H9 (cell line): ENCODE data around the gene LY6G6F. TPM values are rescaled to one million over a fixed set of nuclear protein-coding genes. Genes with fewer than 3 reads are reported as not detected.
A peak's percentile ranks its signal among the peaks of the same experiment; 100 is the strongest.

Experiments
- DNase-seq: peaks from one replicate; pipeline ENCODE4 v3.0.0-alpha.2; 2017
- H2AFZ ChIP-seq: one replicate; pipeline ENCODE4 v1.6.1; 2013; ENCODE audit warnings: mild to moderate bottlenecking, low read length, control low read depth, moderate library complexity
- H2AK5ac ChIP-seq: 2 replicates; pipeline ENCODE4 v1.6.1; 2013; ENCODE audit warnings: low read length, control low read depth, mixed read lengths; ENCODE audit not compliant: insufficient read length
- H2BK120ac ChIP-seq: one replicate; pipeline ENCODE4 v1.6.1; 2013; ENCODE audit warnings: low read depth, mild to moderate bottlenecking, low read length, control low read depth, inconsistent platforms; ENCODE audit not compliant: poor library complexity, severe bottlenecking
- H2BK12ac ChIP-seq: 2 replicates; pipeline ENCODE4 v1.6.1; 2013; ENCODE audit warnings: low read length, control low read depth, mixed read lengths, low read depth; ENCODE audit not compliant: insufficient read length
- H2BK15ac ChIP-seq: 2 replicates; pipeline ENCODE4 v1.6.1; 2013; ENCODE audit warnings: low read depth, low read length, control low read depth
- H2BK20ac ChIP-seq: one replicate; pipeline ENCODE4 v1.6.1; 2013; ENCODE audit warnings: low read depth, mild to moderate bottlenecking, low read length, control low read depth, inconsistent platforms; ENCODE audit not compliant: poor library complexity, severe bottlenecking
- H2BK5ac ChIP-seq: 2 replicates; pipeline ENCODE4 v1.6.1; 2013; ENCODE audit warnings: low read length, control low read depth, mixed read lengths; ENCODE audit not compliant: insufficient read length
- H3K14ac ChIP-seq: 2 replicates; pipeline ENCODE4 v1.6.1; 2013; ENCODE audit warnings: low read length, control low read depth; ENCODE audit not compliant: insufficient read depth
- H3K18ac ChIP-seq: 2 replicates; pipeline ENCODE4 v1.6.1; 2013; ENCODE audit warnings: low read depth, mild to moderate bottlenecking, mixed read lengths, low read length, control low read depth; ENCODE audit not compliant: insufficient read length
- H3K23ac ChIP-seq: 2 replicates; pipeline ENCODE4 v1.6.1; 2013; ENCODE audit warnings: low read length, control low read depth, mixed read lengths, low read depth; ENCODE audit not compliant: insufficient read length
- H3K23me2 ChIP-seq: 2 replicates; pipeline ENCODE4 v1.6.1; 2013; ENCODE audit warnings: low read depth, mild to moderate bottlenecking, mixed read lengths, low read length, control low read depth; ENCODE audit not compliant: insufficient read length, poor library complexity, severe bottlenecking
- H3K27ac ChIP-seq: 2 replicates; pipeline ENCODE4 v1.5.1; 2013; ENCODE audit warnings: low read length, control low read depth, mixed read lengths, low read depth; ENCODE audit not compliant: insufficient read length
- H3K27me3 ChIP-seq: 2 replicates; pipeline ENCODE4 v1.6.1; 2013; ENCODE audit warnings: low read length, control low read depth, inconsistent platforms; ENCODE audit not compliant: insufficient read depth
- H3K4ac ChIP-seq: 2 replicates; pipeline ENCODE4 v1.6.1; 2013; ENCODE audit warnings: low read depth, mild to moderate bottlenecking, control low read depth, inconsistent platforms, low read length, moderate library complexity
- H3K4me1 ChIP-seq: 2 replicates; pipeline ENCODE4 v1.6.1; 2013; ENCODE audit warnings: low read length, control low read depth, inconsistent platforms; ENCODE audit not compliant: insufficient read depth
- H3K4me2 ChIP-seq: 2 replicates; pipeline ENCODE4 v1.6.1; 2013; ENCODE audit warnings: low read length, control low read depth, mixed read lengths; ENCODE audit not compliant: insufficient read length, insufficient read depth
- H3K56ac ChIP-seq: 2 replicates; pipeline ENCODE4 v1.6.1; 2013; ENCODE audit warnings: low read depth, mild to moderate bottlenecking, mixed read lengths, low read length, control low read depth; ENCODE audit not compliant: insufficient read length
- H3K79me1 ChIP-seq: 2 replicates; pipeline ENCODE4 v1.6.1; 2013; ENCODE audit warnings: low read depth, mild to moderate bottlenecking, moderate library complexity, low read length, control low read depth, inconsistent platforms; ENCODE audit not compliant: insufficient read depth, poor library complexity, severe bottlenecking
- H3K79me2 ChIP-seq: 2 replicates; pipeline ENCODE4 v1.6.1; 2013; ENCODE audit warnings: low read length, control low read depth, inconsistent platforms; ENCODE audit not compliant: insufficient read depth
- H3K9ac ChIP-seq: 2 replicates; pipeline ENCODE4 v1.6.1; 2013; ENCODE audit warnings: low read length, control low read depth, mixed read lengths; ENCODE audit not compliant: insufficient read length; ENCODE audit errors: extremely low read depth
- H3K9me3 ChIP-seq: one replicate; pipeline ENCODE4 v1.6.1; 2013; ENCODE audit warnings: low read depth, low read length, inconsistent platforms; ENCODE audit not compliant: control insufficient read depth
- H3T11ph ChIP-seq: one replicate; pipeline ENCODE4 v1.6.1; 2013; ENCODE audit warnings: mild to moderate bottlenecking, low read length, control low read depth, inconsistent platforms
- H4K20me1 ChIP-seq: one replicate; pipeline ENCODE4 v1.6.1; 2013; ENCODE audit not compliant: control insufficient read depth, insufficient read length, insufficient read depth
- H4K5ac ChIP-seq: 2 replicates; pipeline ENCODE4 v1.6.1; 2013; ENCODE audit warnings: low read depth, mild to moderate bottlenecking, mixed read lengths, low read length, control low read depth; ENCODE audit not compliant: insufficient read length
- H4K8ac ChIP-seq: replicated peaks from 2 replicates; pipeline ENCODE4 v1.6.1; 2013; ENCODE audit warnings: low read length, control low read depth, mixed read lengths, low read depth; ENCODE audit not compliant: insufficient read length
- H4K91ac ChIP-seq: 2 replicates; pipeline ENCODE4 v1.6.1; 2013; ENCODE audit warnings: low read depth, mild to moderate bottlenecking, moderate library complexity, mixed read lengths, low read length, control low read depth; ENCODE audit not compliant: insufficient read length
- H3K27ac Mint-ChIP-seq, 3 experiments: 2 replicates in 2 of 3; 3 replicates in 1 of 3; pipeline ENCODE4 v1.8.0; 2020 to 2021; ENCODE audit warnings: mixed read lengths in 3 of 3, mild to moderate bottlenecking in 1 of 3, moderate library complexity in 1 of 3
- H3K27me3 Mint-ChIP-seq: 2 replicates; pipeline ENCODE4 v1.8.0; 2021; ENCODE audit warnings: low read depth, mild to moderate bottlenecking, moderate library complexity, mixed read lengths
- H3K36me3 Mint-ChIP-seq, 3 experiments: 2 replicates in 2 of 3; 3 replicates in 1 of 3; pipeline ENCODE4 v1.8.0; 2020 to 2021; ENCODE audit warnings: low read depth in 3 of 3, mixed read lengths in 3 of 3; ENCODE audit not compliant: insufficient read depth in 1 of 3
- H3K4me1 Mint-ChIP-seq, 2 experiments: 2 replicates each; pipeline ENCODE4 v1.8.0; 2020; ENCODE audit warnings: mixed read lengths in 2 of 2
- H3K4me3 Mint-ChIP-seq, 2 experiments: 2 replicates in 1 of 2; 3 replicates in 1 of 2; pipeline ENCODE4 v1.8.0; 2020 to 2021; ENCODE audit warnings: mild to moderate bottlenecking in 2 of 2, mixed read lengths in 2 of 2, moderate library complexity in 1 of 2
- H3K9me3 Mint-ChIP-seq, 2 experiments: 2 replicates in 1 of 2; 3 replicates in 1 of 2; pipeline ENCODE4 v1.8.0; 2020; ENCODE audit warnings: mild to moderate bottlenecking in 2 of 2, mixed read lengths in 2 of 2, moderate library complexity in 1 of 2
- CTCF ChIP-seq: fragments of 200-600 bp; sonication (generic); conservative IDR thresholded peaks from 3 replicates; pipeline ENCODE4 v1.8.0; 2021; ENCODE audit warnings: antibody characterized with exemption, mild to moderate bottlenecking
- WGBS: extraction: QIAGEN DNeasy Blood & Tissue Kit; methylation state at CpG from one replicate; pipeline ENCODE4 v1.1.7; 2013; ENCODE audit warnings: missing lambda C conversion rate, low lambda C conversion rate, mixed read lengths; ENCODE audit not compliant: insufficient read length; ENCODE audit errors: extremely low coverage; 5-methylcytosine and 5-hydroxymethylcytosine counted together
- total RNA-seq: library from RNA; stranded (reverse); gene quantifications from 2 replicates; pipeline ENCODE4 v1.2.1, GENCODE V29; 2021

The LY6G6F gene
- total RNA-seq, 1 experiment from 2014 or later: not detected

GRCh38 chr6:31718265-31718664 is 11.6 kb downstream of the LY6G6F start:
- Histone ChIP-seq H3K4me2 (no peak overlapping the region), H4K5ac (no peak overlapping the region), H2BK20ac (no peak overlapping the region), H4K20me1 (no peaks in the 10 kb centered on the region), H3K9me3 (no peaks in the 10 kb centered on the region), H3K27ac (no peak overlapping the region), H3K56ac (no peak overlapping the region), H4K8ac (no peak overlapping the region), H3K79me2 (no peaks in the 10 kb centered on the region), H3K4ac (no peak overlapping the region), H2AK5ac (no peak overlapping the region), H3K79me1 (no peaks in the 10 kb centered on the region), H3K4me1 (peaks cover 10% of the 10 kb centered on the region; the same call in 1 of the 2 replicates), H3K14ac (no peak overlapping the region), H4K91ac (no peak overlapping the region), H3T11ph (no peak overlapping the region), H2BK5ac (no peak overlapping the region), H2BK15ac (no peak overlapping the region), H3K18ac (no peak overlapping the region), H2AFZ (no peak overlapping the region), H3K27me3 (no peaks in the 10 kb centered on the region), H3K9ac (no peak overlapping the region), H3K23ac (no peak overlapping the region), H2BK12ac (no peak overlapping the region), H2BK120ac (no peak overlapping the region), H3K23me2 (no peaks in the 10 kb centered on the region)
- Mint-ChIP-seq H3K4me3 (0 out of 5 replicates have a peak overlapping the region, but pooled peaks of 1 of the 2 experiments have one; percentile 13), H3K36me3 (no peaks in the 10 kb centered on the region), H3K27me3 (no peaks in the 10 kb centered on the region), H3K27ac (peak overlapping the region in 1 of 3 experiments; percentile 90; a peak in 4 of 7 replicates), H3K9me3 (no peaks in the 10 kb centered on the region), H3K4me1 (peaks cover 34 to 44% of the 10 kb centered on the region in 2 experiments)
- peak; percentile 55 for DNase-seq
- no CpG with 5 or more reads among the region's 1 CpG for WGBS
- TF ChIP-seq CTCF: no peak
